Measurements from ENCODE around the gene OTUD5.

Gene OTUD5

GRCh38 chrX:48965959-48966358 lies 8.6 kb upstream of the OTUD5 start:
- Histone ChIP-seq H3K4me1 (ENCODE audit: insufficient read depth, low read length) (peaks cover 7% of the 10 kb centered on the region; the same call in 1 of the 2 replicates), H3K9ac (ENCODE audit: low read depth, low read length) (no peak overlapping the region), H3K9me3 (ENCODE audit: control insufficient read depth, insufficient read depth, low read length) (no peaks in the 10 kb centered on the region), H3K36me3 (ENCODE audit: insufficient read depth, low read length) (no peaks in the 10 kb centered on the region; the same call in 1 of the 2 replicates)

- Histone ChIP-seq H3K36me3 (ENCODE audit: insufficient read depth, low read length) (no peaks in the 10 kb centered on the region), H3K9ac (ENCODE audit: low read depth, low read length) (no peak overlapping the region), H3K4me1 (ENCODE audit: insufficient read depth, low read length) (no peaks in the 10 kb centered on the region; the same call in none of the 2 replicates), H3K9me3 (ENCODE audit: control insufficient read depth, insufficient read depth, low read length) (no peaks in the 10 kb centered on the region)
Observed at GRCh38 chrX:48961585-48962091, 4.2 kb upstream of the OTUD5 start.

- Histone ChIP-seq H3K4me1 (ENCODE audit: insufficient read depth, low read length) (peaks cover 6% of the 10 kb centered on the region), H3K9ac (ENCODE audit: low read depth, low read length) (no peak overlapping the region)
Observed at GRCh38 chrX:48960291-48960690, 2.9 kb upstream of the OTUD5 start.

GRCh38 chrX:48958635-48959094 lies 1.3 kb upstream of the OTUD5 start:
- peaks cover 10% of the 10 kb centered on the region for H3K36me3 ChIP-seq (ENCODE audit: insufficient read depth, low read length)
- H3K9ac ChIP-seq (ENCODE audit: low read depth, low read length), result peak overlapping the region; percentile 81
- H3K9me3 ChIP-seq (ENCODE audit: control insufficient read depth, insufficient read depth, low read length), result no peaks in the 10 kb centered on the region
- H3K4me1 ChIP-seq (ENCODE audit: insufficient read depth, low read length), result peaks cover 6% of the 10 kb centered on the region

More at GRCh38 chrX:48960291-48960690, 2.9 kb upstream of the OTUD5 start:
- Histone ChIP-seq H3K36me3 (ENCODE audit: insufficient read depth, low read length) (peaks cover 7% of the 10 kb centered on the region; the same call in 1 of the 2 replicates), H3K9me3 (ENCODE audit: control insufficient read depth, insufficient read depth, low read length) (no peaks in the 10 kb centered on the region)

GRCh38 chrX:48957827-48958634 lies 624 bp upstream of the OTUD5 start:
- no peaks in the 10 kb centered on the region for H3K9me3 ChIP-seq (ENCODE audit: control insufficient read depth, insufficient read depth, low read length)
- peaks cover 10% of the 10 kb centered on the region for H3K36me3 ChIP-seq (ENCODE audit: insufficient read depth, low read length)
- peaks cover 6% of the 10 kb centered on the region for H3K4me1 ChIP-seq (ENCODE audit: insufficient read depth, low read length)
- H3K9ac ChIP-seq (ENCODE audit: low read depth, low read length), result peak overlapping the region; percentile 81

GRCh38 chrX:48956728-48957414 lies 536 bp downstream of the OTUD5 start:
- no peaks in the 10 kb centered on the region for H3K9me3 ChIP-seq (ENCODE audit: control insufficient read depth, insufficient read depth, low read length)
- peaks cover 6% of the 10 kb centered on the region for H3K4me1 ChIP-seq (ENCODE audit: insufficient read depth, low read length)
- peak overlapping the region; percentile 81 for H3K9ac ChIP-seq (ENCODE audit: low read depth, low read length)
- H3K36me3 ChIP-seq (ENCODE audit: insufficient read depth, low read length), result peaks cover 10% of the 10 kb centered on the region

- peaks cover 4% of the 10 kb centered on the region; the same call in 1 of the 2 replicates for H3K4me1 ChIP-seq (ENCODE audit: insufficient read depth, low read length)
- no peaks in the 10 kb centered on the region for H3K36me3 ChIP-seq (ENCODE audit: insufficient read depth, low read length)
- no peak overlapping the region for H3K9ac ChIP-seq (ENCODE audit: low read depth, low read length)
- no peaks in the 10 kb centered on the region; the same call in 1 of the 2 replicates for H3K9me3 ChIP-seq (ENCODE audit: control insufficient read depth, insufficient read depth, low read length)
Observed at GRCh38 chrX:48948589-48948988, 8.8 kb downstream of the OTUD5 start.

- Histone ChIP-seq H3K36me3 (ENCODE audit: insufficient read depth, low read length) (no peaks in the 10 kb centered on the region), H3K4me1 (ENCODE audit: insufficient read depth, low read length) (peaks cover 10% of the 10 kb centered on the region), H3K9me3 (ENCODE audit: control insufficient read depth, insufficient read depth, low read length) (no peaks in the 10 kb centered on the region; the same call in 1 of the 2 replicates), H3K9ac (ENCODE audit: low read depth, low read length) (no peak overlapping the region)
Observed at GRCh38 chrX:48945517-48946348, 11.7 kb downstream of the OTUD5 start.

GRCh38 chrX:48942895-48943294 lies 14.5 kb downstream of the OTUD5 start:
- Histone ChIP-seq H3K9ac (ENCODE audit: low read depth, low read length) (no peak overlapping the region), H3K9me3 (ENCODE audit: control insufficient read depth, insufficient read depth, low read length) (no peaks in the 10 kb centered on the region; the same call in 1 of the 2 replicates), H3K4me1 (ENCODE audit: insufficient read depth, low read length) (peaks cover 10% of the 10 kb centered on the region), H3K36me3 (ENCODE audit: insufficient read depth, low read length) (no peaks in the 10 kb centered on the region)

- Histone ChIP-seq H3K4me1 (ENCODE audit: insufficient read depth, low read length) (peaks cover 18% of the 10 kb centered on the region), H3K9ac (ENCODE audit: low read depth, low read length) (no peak overlapping the region), H3K9me3 (ENCODE audit: control insufficient read depth, insufficient read depth, low read length) (no peaks in the 10 kb centered on the region), H3K36me3 (ENCODE audit: insufficient read depth, low read length) (no peaks in the 10 kb centered on the region; the same call in 1 of the 2 replicates)
Observed at GRCh38 chrX:48940404-48940955, 16.9 kb downstream of the OTUD5 start.

GRCh38 chrX:48939524-48940228 lies 17.7 kb downstream of the OTUD5 start:
- H3K9me3 ChIP-seq (ENCODE audit: control insufficient read depth, insufficient read depth, low read length), result no peaks in the 10 kb centered on the region
- H3K4me1 ChIP-seq (ENCODE audit: insufficient read depth, low read length), result peaks cover 18% of the 10 kb centered on the region
- no peaks in the 10 kb centered on the region; the same call in 1 of the 2 replicates for H3K36me3 ChIP-seq (ENCODE audit: insufficient read depth, low read length)
- H3K9ac ChIP-seq (ENCODE audit: low read depth, low read length), result no peak overlapping the region

- H3K9ac ChIP-seq (ENCODE audit: low read depth, low read length), result no peak overlapping the region
Observed at GRCh38 chrX:48938721-48939425, 18.5 kb downstream of the OTUD5 start.

More at GRCh38 chrX:48938721-48939425, 18.5 kb downstream of the OTUD5 start:
- H3K9me3 ChIP-seq (ENCODE audit: control insufficient read depth, insufficient read depth, low read length), result no peaks in the 10 kb centered on the region
- peaks cover 18% of the 10 kb centered on the region for H3K4me1 ChIP-seq (ENCODE audit: insufficient read depth, low read length)
- H3K36me3 ChIP-seq (ENCODE audit: insufficient read depth, low read length), result peaks cover 3% of the 10 kb centered on the region
